H1 (cell line): Measurements from ENCODE around the gene PLCB4. TPM values are rescaled to one million over a fixed set of nuclear protein-coding genes. Genes with fewer than 3 reads are reported as not detected.

Source experiments
- CHD2 ChIP-seq: IDR thresholded peaks from 2 replicates; pipeline ENCODE4 v1.6.1; 2012; ENCODE audit warnings: low read length, improper control_type of control experiment
- SIN3A ChIP-seq, 2 experiments: IDR thresholded peaks in 1 of 2; conservative IDR thresholded peaks in 1 of 2; 2 replicates each; pipeline ENCODE4 v1.6.1; 2011 to 2012; ENCODE audit warnings: low read length in 2 of 2, improper control_type of control experiment in 1 of 2, low read depth in 1 of 2, mild to moderate bottlenecking in 1 of 2
- SP4 ChIP-seq: IDR thresholded peaks from 2 replicates; pipeline ENCODE4 v1.6.1; 2012; ENCODE audit warnings: low read length, inconsistent platforms
- ZNF274 ChIP-seq: IDR thresholded peaks from 2 replicates; pipeline ENCODE4 v1.7.0; 2012; ENCODE audit warnings: low read length, borderline replicate concordance; ENCODE audit errors: extremely low read depth
- polyA plus RNA-seq, 7 experiments: library from polyadenylated mRNA; depleted of rRNA in 3 of 7; stranded (reverse) in 5 of 7; unstranded in 2 of 7; fragments of >200 nt in 5 of 7; fragments of 200-250 nt in 2 of 7; gene quantifications; 1 replicate in 5 of 7; 2 replicates in 1 of 7; 4 replicates in 1 of 7; pipeline versions ENCODE4 v1.2.1 to v1.2.3, GENCODE V29; 2011 to 2013; ENCODE audit warnings: missing spikeins in 2 of 7, mixed read lengths in 2 of 7
- total RNA-seq: library from RNA; stranded (reverse); fragmentation: NEBNext Ultra II Directional; extraction: Animal tissue kit (Norgen Biotek cat#: 25700); gene quantifications from 2 replicates; pipeline ENCODE4 v1.2.1, GENCODE V29; 2021
- TF ChIP-seq, protein P1 (sequence below): IDR thresholded peaks from 2 replicates; pipeline ENCODE4 v1.6.1; 2011; ENCODE audit warnings: low read length, improper control_type of control experiment

Gene PLCB4
- total and polyA plus RNA-seq, 2 of the 8 experiments (the other 6 are each of a cell fraction or from before 2014, with no cell fraction given): 3.2 to 14.1 TPM

DNA sequence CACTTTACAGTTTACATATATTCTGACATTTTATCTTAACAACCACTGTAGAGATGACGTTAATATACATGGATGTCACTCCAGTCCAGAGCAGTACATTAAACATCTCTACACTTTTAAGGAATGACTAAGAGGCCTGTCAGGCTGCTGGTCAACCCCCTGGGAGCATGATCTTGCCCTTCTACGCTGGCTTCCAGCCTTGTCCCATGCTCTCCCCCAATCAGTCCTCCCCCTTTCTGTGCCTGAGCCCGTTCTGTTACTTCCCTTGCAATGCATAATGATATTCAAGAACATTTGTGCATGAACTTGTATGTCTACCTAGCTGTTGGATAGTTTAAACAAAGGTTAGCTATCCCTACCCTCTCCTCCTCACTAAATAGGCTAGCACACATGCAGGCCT is 40.5 kb upstream of the PLCB4 start (continued):
- no peak for TF ChIP-seq CHD2
- TF ChIP-seq SP4: no peak
- TF ChIP-seq SIN3A (conservative IDR thresholded peaks at IDR 0.05 in 1 of 2, IDR thresholded peaks at IDR 0.05 in 1 of 2; ENCODE audit: low read depth in 1 of 2, low read length in 2 of 2): no peak
- no peak for TF ChIP-seq ZNF274
- TF ChIP-seq, protein P1, sequence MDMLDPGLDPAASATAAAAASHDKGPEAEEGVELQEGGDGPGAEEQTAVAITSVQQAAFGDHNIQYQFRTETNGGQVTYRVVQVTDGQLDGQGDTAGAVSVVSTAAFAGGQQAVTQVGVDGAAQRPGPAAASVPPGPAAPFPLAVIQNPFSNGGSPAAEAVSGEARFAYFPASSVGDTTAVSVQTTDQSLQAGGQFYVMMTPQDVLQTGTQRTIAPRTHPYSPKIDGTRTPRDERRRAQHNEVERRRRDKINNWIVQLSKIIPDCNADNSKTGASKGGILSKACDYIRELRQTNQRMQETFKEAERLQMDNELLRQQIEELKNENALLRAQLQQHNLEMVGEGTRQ: no peak
- TF ChIP-seq, all 59 proteins: peak for 0
